Pulmonary artery endothelial cell (primary cell): Measurements from ENCODE around the gene NOTCH3. TPM values are rescaled to one million over a fixed set of nuclear protein-coding genes. Genes with fewer than 3 reads are reported as not detected.

Source experiments
- total RNA-seq: library from RNA; depleted of rRNA; stranded (reverse); fragments of >200 nt; gene quantifications from 2 replicates; pipeline ENCODE4 v1.2.3, GENCODE V29; 2014

NOTCH3 gene
- total RNA-seq, 1 donor from 2014 or later = 1.1 TPM

Other genes starting within 250 kb of the NOTCH3 start
- not detected in 2 replicates for gene SLC1A6, start 221.1 kb downstream of the NOTCH3 start, total RNA-seq
- not detected in 2 replicates for gene CASP14, start 151.5 kb downstream of the NOTCH3 start, total RNA-seq
- not detected in 2 replicates for gene OR1I1, start 118.8 kb downstream of the NOTCH3 start, total RNA-seq
- gene SYDE1, start 93.6 kb downstream of the NOTCH3 start, total RNA-seq = 9.4 and 12.4 TPM in 2 replicates
- gene EPHX3, start 31.5 kb upstream of the NOTCH3 start, total RNA-seq = 0.07 TPM in 1 of 2 replicates, not detected in the other
- 10.0 and 12.3 TPM in 2 replicates for gene BRD4, start 131.5 kb upstream of the NOTCH3 start, total RNA-seq
- gene AKAP8, start 178.8 kb upstream of the NOTCH3 start, total RNA-seq = 18.4 and 19.4 TPM in 2 replicates
- 53.5 and 62.0 TPM in 2 replicates for gene AKAP8L, start 218.0 kb upstream of the NOTCH3 start, total RNA-seq
- 6.0 and 8.5 TPM in 2 replicates for gene WIZ, start 249.0 kb upstream of the NOTCH3 start, total RNA-seq